A204.1 (cell line): ENCODE measurements around the gene SH2B2.
"Not testable (repeated sequence)": the region's sequence is repeated elsewhere in the genome, so short reads cannot be mapped to it uniquely, and the experiment has no call there.

Experiments used
- FAIRE-seq: peaks from 2 replicates; lab custom pipeline; 2012; peaks lifted over from hg19 to GRCh38; lab: Jason Lieb, UNC

SH2B2 gene

DNA sequence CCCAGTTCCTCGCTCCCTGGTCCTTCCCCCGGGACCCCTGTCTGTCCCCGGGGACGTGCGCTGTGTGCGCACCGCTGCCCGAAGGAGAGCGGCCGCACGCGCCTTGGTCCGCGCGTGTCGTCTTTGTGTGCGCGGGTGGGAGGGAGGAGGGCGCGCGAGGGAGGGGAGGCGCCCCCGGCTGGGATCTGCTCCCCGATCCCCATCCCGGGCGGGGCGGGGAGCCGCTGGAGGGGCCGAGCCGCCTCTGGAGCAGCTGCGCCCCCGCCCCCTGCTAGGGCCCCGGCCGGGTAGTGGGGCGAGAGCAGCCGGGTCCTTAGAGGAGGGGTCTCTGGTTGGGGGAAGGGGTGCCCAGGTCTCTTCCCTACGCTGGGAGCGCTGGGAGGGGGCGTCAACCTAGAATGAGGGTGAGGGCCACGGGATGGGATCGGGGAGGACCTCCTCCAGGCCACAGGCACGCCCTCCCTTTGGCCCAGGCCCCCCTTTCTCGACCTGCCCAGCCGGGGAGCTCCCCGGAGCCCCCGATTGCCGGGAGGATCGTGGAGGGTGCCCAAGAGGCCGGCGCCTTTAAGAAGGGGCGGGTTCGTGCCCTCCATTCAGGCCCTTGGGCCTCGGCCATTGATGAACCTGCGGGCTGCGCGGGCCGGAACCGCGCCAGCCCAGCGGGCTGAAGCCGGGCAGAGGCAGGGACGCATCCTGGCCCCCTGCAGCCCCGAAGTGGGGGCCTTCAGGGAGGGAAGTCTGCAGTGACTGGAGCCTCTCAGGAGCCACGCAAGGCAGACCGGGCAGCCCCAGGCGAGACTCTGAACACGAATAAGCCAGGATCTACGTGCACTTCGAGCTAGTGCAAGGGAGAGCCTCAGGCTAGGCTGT is 678 bp downstream of the SH2B2 start:
- no peak for FAIRE-seq

DNA sequence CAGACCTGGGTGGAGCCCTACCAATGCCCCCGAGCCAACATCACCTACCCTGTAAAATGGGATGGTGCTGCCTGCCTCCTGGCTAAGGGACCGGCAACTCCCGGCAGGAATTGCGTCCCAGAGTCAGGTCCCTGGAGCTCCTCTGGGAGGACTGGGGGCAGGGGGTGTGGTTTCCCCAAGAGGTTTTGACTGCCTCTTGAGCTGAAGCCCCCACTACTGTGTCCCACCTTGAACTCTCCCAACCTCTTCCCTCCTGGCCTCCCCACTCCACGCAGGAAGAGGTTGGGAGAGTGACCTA is 1.3 kb downstream of the SH2B2 start:
- no peak for FAIRE-seq

DNA sequence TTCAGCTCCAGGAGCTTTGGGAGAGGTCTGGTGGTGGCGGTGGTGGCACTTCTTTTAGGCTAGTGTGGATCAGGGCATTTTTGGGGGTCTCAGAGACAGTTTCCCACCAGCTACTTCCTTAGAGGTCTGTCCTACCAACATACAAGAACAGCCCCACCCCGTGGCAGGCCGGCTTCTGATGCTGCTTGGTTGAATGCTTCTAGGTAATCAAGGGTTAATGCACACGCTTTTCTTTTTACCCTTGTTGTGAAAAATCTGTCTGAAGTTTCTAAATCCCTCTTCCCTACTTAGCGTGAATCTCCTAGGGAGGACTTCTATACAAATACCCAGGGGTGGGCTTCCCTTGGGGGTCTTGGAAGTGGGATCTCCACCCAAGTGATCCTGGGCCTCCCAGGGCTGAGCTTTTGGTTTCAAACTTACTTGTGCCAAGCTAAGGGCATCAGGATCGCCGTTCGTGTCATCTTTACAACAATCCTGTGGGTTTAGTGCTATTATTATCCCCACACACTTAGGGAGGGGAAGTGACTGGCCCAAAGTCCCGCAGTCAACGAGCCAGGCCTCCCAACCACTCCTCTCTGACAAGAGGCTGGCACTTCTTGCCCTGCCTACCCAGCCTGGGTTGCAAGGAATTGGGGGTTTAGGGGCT is 1.7 kb downstream of the SH2B2 start:
- no peak for FAIRE-seq

DNA sequence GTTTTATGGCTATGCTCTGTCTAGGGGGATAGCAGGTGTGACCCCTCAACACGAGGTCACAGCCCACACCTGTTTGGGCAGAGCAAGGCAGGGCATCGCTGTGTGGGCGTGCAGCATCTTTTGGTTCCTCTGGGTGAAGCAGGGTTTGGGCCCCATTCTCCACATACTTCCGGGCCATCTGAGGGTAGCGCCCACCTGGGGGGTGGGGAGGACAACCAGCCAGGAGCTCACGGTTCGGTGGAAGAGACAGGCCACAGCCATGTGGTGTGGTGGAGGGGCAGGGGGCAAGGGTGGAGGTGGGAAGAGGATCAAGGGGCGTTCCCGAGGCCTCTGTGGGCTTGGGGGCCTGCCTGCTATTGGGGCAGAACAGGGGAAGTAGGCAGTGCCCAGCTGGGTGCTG is 2.4 kb downstream of the SH2B2 start:
- FAIRE-seq: no peak

DNA sequence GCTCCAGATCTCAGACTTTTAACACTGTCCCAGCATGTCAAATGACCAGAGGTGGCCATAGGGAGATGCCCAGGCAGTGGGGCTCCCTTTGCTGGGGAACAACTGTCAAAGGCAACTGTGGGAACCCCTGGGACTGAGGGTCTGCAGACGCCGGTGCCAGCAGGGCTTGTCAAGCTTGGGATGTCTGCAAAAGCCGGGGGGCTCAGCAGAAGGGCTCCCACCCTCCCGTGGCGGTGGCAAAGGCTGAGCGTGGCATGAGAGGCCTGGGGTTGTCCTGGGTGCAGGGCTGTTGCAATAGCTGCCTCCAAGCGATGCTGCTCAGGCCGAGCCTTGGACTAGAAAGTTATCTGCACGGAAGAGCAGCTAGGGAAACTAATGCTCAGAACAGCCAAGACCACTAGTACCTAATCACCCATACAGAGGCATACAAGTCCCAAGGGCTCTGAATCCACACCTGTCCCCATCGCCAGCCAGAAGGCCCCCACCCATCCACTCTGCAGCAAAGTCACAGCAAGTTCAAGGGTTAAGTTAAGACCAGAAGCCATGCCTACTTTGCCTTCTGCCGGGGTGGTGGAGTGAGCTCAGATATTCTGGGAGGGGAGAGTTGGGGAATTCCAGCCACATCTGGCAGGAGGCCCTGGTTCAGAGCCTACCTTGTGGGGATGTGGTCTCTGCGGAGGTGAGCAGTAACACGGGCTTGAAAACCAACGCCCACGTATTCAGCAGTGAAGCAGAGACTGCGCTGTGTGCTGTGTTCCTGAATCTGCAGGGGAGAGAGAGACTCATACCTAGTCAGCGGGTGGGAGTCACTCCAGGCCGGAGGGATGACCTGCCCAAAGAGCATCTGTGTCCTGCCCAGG is 4.6 kb downstream of the SH2B2 start:
- FAIRE-seq: no peak

DNA sequence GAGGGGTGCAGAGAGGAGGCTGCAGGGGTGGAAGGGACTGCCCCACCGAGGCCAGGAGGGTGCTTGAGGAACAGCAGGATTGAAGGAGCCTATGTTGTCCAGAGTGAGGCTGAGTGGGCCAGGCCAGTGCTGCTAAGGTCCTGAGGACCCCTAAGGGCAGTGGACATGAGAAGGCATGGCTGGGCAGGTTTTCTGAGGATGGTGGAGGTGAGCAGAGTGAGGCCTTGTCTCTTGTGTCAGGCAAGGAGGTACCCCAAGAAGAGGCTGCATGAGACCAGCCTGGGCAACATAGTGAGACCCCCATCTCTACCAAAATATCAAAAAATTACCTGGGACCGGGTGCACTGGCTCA is 5.2 kb downstream of the SH2B2 start:
- FAIRE-seq: no peak

DNA sequence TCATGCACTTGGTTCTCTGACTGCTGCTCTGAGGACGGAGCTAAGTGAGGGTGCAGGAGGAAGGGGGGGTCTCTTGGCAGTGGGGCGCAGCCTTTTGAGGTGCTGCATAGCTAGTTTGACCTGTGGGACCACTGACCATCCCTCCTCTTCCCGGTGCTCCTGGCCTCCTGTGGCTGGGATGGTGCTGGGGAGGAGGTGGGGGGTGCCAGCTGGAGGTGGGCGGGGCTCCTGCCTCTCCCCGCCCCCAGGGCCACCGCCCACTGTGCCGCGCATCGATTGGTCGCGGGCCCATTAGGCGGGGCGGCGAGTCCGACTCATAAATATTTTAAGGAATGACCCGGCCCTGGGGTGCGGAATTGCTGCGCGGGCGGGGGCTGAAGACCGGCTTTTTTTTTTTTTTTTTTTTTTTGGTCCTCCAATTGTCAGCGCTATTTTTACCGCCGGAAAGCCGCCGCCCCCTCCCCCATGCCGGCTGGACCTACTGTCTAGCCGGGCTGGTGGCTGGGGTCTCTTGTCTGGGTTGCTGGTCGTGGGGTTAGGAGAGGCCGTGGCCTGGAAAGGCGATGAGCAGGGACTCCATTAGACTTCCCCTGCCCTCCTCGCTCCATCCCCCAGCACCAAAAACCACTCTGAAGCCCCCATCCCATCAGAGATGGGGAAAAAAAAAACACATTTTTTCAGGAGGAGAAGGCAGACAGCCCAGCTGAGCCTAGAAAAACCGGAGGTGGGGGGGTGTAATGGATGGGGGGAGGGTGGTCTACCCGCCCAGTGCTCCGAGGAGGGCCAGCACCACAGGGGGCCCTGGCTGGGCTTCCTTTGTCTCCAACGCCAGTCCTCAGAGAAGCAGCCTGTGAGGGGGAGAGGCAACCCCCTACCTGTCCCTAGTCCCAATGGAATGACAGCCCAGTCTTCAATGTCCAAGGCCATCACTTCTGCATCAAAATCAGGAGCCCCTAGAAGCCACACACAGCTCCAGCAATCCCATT is 6.4 kb downstream of the SH2B2 start:
- no peak for FAIRE-seq

DNA sequence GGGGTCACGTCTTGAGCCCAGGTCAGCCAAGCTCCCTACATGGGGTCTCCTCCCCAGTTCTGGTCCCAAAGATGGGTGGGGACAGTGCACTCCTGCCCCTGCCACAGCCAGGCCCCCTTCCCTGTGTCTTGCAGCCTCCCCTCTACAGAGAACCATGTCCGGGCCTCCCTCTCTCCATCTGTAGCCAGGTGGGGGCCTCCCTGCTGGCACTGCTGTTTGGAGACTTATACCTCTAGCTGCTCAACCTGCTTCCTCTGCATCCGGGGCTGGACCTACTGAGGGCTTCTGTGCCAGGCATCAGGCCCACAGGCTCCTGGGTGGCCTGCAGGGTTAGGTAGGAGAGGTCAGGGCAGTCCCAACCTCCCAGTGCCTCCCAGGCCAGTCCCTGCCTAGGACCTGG is 7.9 kb downstream of the SH2B2 start:
- no peak for FAIRE-seq

DNA sequence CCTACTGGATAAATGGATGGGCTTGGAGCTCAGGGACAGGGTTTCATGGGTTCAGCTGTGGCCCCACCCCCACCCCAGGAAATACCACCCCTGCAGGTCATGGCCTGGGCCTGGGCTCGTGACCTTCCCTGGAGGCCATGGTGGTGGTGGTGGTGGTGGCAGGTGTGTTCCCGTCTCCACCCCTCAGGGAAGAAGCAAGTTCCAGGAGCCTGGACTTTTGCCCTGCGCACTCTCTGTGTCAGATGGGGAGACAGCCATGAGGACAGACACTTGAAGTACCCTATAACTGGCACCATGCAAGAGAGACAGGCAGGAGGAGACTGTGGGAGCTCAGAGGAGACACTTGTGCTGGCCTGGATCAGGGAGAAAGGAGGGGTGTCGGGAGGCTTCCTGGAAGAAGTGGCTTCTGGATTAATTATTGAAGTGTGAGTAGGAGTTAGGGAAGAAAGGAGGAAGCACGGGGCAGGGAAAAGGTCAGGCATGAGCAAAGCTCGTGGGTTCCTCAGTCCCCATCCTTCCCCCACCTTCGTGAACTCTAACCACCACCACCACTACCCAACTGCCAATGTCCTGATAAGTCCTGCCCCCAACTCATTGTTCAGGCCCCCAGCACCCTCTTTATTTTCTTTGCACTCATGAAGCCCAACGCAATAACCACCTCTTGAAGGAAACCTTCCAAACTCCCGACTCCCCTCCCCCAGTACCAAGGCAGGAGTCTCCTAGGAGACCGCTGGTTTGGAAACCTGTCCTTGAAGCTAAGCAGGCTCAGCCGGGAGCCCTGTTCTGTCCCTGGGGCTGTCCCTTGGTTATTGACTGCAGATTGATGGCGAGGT is 8.9 kb downstream of the SH2B2 start:
- FAIRE-seq: no peak

DNA sequence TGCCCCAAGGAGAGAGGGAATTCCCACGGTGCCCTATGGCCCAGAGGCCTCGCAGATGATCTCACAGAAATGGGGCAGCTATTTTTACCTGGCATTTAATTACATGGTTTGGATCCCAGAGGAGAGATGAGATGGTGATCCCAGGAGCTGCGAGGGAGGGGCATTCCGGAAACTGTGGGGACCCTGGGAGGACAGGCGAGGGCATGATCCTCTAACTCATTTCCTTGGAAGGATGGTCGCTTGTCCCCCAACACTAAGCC is 9.4 kb downstream of the SH2B2 start:
- no peak for FAIRE-seq

DNA sequence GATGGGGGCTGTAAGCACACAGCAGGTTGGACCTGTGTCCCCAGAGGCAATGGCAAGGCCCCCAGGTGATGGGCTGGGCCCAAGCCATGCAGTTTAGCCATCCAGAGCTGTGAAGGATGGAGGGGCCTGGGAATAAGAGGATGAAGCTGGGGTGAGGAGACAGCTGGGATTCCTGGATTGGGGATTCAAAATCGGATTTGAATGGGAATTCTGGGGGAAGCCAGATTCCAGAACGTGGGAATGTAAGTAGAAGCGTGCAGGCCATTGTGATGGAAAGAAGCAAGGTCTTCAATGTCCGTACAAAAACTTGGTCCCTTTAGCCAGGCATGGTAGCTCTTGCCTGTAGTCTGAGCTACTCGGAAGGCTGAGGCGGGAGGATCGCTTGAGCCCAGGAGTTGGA is 9.8 kb downstream of the SH2B2 start:
- no peak for FAIRE-seq

DNA sequence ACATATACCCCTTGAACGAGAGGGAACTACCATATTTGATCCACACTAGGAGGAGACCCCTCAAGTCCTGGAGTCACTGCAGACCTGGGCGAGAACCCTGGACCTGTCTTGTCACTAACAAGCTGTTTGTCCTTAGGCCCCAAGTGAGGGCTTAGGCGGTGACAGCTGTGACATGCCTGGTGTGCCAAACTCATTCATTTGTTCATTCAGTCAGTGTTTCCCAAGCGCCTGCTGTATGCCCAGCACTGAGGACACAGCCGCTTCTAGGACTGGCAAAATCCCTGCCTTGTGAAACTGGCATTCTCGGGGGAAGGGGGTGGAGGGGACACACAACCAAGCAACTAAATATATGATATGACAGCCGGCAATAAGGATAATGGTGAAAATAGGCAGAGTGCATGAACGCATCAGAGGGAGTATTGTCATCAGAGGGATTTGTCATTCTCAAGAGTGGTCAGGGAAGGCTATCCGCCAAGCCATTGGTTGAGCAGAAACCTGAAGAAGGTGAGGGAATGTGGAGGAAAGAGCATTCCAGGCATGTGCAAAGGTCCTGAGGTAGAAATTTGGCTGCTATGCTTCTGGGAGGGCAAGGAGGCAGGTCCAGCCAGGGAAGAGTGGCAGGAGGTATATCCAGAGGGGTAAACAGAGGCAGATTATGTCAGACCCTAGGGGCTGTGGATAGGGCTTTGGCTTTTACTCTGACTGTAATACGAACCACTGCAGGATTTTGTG is 11.0 kb downstream of the SH2B2 start:
- no peak for FAIRE-seq

DNA sequence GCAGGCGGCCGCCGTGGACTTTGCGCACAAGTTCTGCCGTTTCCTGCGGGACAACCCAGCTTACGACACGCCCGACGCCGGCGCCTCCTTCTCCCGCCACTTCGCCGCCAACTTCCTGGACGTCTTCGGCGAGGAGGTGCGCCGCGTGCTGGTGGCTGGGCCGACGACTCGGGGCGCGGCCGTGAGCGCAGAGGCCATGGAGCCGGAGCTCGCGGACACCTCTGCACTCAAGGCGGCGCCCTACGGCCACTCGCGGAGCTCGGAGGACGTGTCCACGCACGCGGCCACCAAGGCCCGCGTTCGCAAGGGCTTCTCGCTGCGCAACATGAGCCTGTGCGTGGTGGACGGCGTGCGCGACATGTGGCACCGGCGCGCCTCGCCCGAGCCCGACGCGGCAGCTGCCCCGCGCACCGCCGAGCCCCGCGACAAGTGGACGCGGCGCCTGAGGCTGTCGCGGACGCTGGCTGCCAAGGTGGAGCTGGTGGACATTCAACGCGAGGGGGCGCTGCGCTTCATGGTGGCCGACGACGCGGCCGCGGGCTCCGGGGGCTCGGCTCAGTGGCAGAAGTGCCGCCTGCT is 14.1 kb downstream of the SH2B2 start:
- FAIRE-seq: no peak

DNA sequence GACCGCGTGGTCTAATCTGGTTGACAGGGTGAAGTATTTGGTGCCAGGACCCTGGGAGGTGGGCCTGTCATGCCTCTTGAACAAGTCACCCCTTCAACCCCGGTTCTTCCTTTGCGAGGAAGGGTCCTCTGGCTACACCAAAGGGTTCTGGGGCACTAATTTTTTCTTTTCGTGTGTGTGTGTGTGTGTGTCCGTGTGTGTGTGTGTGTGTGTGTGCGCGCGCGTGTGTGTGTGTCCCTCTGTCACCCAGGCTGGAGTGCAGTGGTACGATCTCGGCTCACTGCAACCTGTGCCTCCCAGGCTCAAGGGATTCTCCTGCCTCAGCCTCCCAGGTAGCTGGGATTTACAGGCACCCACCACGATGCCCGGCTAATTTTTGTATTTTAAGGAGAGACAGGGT is 14.7 kb downstream of the SH2B2 start:
- FAIRE-seq: not testable (repeated sequence)

DNA sequence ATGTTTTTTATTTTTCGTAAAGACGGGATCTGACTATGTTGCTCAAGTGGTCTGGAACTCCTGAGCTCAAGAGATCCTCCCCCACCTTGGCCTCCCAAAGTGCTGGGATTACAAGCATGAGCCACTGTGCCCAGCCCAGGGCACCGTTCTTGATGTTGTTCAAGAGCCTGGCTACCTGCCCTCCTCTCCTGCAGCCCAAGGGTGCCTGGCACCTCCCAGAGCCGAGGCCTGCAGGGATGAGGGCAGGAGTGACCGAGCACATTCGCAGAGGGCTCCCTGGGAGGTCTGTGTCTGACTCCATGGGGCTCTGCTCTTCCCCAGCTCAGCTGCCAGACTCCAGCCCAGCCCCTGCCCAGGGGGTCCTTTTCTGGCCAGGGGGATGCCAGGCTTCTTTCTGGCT is 15.4 kb downstream of the SH2B2 start:
- FAIRE-seq: no peak

DNA sequence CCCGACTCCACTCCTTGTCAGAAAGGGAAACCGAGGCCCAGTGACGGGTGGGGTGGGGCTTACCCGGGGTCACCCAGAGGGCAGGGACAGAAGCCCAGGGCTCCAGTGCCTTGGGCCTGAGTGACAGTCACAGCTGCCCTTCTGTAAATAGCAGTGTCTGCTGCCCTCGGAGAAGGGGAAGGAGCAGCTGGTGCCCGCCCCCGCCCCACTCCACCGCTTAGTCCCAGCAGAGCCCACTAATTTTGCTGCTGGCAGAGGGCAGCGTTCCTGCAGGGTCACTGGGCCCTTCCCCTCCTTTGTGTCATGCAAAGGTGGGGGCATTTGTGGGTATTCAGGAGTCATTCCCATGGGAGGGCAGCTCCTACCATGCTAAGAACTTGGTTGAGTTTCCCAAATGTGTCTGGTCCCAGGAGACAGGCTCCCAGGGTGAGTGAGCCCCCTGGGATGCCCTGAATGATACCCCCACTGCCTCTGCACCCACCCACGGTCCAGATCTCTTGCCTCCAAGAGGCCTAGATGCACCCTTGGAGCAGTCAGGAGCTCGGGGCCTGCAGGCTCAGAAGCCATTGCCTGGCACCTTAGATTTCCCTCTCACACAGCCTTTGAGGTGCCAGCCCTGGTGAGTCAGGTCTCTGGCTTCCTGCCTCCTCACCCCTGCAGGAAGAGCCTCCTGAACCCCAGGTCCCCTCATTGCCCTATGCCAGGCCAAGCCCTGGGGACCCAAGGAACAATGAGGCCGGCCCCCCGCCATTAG is 17.2 kb downstream of the SH2B2 start:
- FAIRE-seq: no peak

DNA sequence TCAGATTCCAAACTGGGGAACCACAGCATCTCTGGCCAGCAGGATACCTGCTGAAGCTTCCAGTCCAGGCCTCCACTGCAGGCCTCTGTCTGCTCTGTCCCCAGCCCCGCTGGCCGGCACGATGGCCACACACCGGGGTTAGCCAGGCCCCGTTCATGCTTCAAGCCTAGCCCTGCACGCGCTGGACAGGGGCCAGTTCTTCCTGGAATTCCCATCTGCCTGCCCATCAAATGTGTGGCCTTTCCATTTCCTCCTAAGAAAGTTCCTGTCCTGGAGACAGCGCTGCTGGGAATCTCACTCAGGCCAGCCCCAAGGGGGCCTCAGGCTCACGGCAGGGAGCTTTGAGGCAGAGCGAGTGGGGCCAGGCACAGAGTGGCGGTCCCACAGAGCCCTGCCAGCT is 18.0 kb downstream of the SH2B2 start:
- no peak for FAIRE-seq

DNA sequence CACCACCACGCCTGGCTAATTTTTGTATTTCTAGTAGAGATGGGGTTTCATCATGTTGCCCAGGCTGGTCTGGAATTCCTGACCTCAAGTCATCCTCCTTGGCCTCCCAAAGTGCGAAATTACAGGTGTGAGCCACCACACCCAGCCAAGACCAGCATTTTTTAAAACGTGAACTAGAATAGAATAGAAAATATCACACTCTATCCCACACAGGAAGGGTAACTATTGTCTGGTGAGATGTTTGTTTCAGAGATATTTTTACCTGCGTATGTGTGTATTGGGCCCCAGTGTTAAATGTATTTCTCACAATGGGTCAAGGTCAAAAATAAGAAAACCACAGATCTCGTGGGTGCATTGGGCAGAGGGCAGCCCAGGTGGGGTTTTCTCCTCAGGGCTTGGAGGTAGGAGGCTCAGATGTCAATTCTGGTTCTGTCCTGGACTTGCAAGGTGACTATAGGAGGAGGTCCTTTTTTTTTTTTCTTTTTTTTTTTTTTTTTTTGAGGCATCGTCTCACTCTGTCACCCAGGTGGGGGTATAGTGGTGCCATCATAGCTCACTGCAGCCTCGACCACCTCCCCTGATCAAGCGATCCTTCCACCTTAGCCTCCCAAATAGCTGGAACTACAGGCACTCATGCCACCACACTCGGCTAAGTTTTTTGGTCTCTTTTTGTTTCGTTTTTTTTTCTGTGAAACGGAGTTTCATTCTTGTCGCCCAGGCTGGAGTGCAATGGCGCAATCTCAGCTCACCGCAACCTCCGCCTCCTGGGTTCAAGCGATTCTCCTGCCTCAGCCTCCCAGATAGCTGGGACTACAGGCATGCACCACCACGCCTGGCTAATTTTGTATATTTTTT is 19.0 kb downstream of the SH2B2 start:
- FAIRE-seq: no peak
